Measurements from ENCODE around the gene BCL2.

BCL2 gene

DNA sequence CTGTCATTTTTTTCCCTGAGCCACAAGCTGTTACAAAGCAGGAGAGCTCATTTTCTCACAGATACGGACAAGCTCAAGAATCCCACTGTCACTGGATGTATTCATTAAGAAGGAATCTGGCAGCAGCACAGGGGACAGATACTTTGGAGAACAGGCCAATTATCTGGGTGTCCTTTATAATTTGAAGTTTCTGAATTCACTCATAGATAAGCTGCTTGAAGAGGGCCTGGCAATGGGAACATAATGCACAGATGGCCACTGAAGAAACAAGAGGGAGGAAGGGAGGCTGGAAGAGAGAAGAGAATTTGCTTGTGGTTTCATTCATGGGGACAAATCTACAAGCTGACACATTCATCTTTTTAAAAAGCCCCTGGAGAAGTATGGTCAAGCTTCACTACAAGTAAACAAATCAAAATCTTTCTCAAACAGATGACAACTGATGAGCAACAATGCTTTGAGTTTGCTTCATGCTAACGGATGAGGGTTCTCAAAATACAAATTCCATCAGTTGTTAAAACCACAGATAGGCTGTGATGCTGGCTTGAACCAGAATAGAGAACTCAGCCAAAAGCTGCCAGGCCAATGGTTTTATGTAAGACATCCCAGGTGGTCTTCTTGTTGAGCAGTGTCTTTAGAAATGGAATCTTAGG lies 11.9 kb downstream of the BCL2 start:
- DNase-seq = no peak

DNA sequence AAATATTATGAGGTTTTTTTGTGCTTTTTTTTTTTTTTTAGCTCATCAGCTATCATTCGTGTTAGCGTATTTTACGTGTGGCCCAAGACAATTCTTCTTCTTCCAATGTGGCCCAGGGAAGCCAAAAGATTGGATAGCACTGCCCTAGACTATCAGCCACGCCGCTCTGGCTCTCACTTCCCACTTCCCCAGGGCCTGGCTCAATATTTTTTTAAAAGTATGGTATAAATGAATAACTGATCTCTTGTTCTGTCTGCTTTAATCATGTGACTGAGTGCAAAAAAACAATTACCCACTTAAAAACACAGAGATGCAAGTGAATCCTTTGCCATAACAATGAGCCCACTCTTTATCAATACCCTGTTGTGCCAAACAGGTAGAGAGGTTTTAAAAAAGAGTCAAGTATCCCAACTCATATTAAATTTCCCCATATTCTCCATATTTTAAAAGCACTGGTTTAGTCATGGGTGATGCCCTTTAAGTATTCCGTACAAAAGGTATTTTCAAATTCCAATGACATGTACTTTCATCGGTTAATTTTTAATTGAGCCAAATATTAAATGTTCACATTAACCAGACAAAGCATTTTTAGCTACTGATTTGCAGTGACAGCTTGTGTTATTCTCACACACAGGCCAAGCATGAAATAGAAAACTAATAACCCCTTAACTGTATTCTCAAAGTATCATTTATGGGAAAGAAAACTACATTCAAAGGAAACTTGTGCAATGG lies 12.6 kb downstream of the BCL2 start:
- DNase-seq = no peak

GRCh38 chr18:63306249-63306648 lies 13.3 kb downstream of the BCL2 start:
- no peak for DNase-seq

GRCh38 chr18:63303547-63303946 lies 16.0 kb downstream of the BCL2 start:
- DNase-seq = no peak

- no peak for DNase-seq
These were observed 16.7 kb downstream of the BCL2 start for GRCh38 chr18:63302636-63303405.

DNA sequence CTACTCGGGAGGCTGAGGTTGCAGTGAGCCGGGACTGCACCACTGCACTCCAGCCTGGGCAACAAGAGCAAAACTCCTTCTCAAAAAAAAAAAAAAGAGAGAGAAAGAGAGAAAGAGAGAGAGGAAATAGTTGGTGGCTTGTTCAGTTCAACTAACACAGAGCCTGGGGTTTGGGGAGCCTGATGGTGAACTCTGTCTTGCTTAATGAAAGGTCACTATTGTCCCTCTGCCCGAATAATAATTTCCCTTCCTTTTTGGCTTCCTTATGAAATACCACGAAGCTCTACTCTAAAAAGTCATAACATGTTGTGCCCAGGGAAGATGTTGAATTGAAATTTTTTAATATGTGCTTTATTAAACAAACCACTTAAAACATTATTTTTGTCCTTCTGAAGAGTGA lies 17.3 kb downstream of the BCL2 start:
- DNase-seq = no peak

GRCh38 chr18:63301434-63301833 lies 18.1 kb downstream of the BCL2 start:
- no peak for DNase-seq

GRCh38 chr18:63299837-63300745 lies 19.5 kb downstream of the BCL2 start:
- DNase-seq = no peak

DNA sequence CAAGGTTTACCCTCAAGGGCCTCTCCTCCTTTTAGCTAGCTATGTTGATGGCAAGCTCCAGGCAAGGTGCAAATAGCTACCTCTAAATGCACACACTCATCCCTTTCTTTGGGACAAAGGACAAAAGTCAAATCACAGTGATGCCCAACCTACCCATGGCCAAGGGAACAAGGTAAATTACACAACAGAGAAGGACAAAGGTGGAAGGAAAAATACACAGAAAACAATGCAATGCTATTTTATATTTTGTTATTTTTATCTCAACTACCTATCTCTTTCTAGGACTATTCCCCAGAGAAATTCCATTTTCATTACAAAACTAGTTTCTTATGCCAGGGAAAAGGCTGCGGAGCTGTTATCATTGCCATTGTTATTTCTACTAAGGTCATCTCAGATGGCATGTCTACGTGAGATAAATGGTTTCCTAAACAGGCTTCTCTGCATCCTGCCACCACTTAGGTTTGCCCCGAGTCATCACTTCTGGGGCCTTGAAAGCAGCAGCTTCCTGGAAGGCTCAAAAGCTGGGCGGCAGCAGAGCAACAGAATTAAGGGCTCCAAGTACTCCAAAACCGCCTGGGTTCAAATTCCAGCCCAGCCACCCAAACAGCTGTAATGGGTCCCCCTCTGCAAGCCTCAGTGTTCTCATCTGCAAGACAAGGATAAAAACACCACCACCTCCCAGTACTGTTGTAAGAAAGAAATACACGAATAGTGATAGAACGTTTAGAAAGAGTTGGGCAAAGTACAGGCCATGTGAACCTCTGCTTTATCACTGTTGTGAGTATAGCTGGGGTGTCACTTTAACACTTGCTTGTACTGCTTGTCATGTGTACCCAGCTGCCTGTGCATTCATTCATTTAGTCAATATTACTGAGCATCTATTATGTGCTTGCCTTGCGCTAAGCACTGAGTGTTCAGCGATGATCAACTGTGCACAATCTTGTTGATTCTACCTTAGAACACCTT lies 20.9 kb downstream of the BCL2 start:
- DNase-seq = no peak

- no peak for DNase-seq
These were observed 21.7 kb downstream of the BCL2 start for GRCh38 chr18:63297687-63298399.

- no peak for DNase-seq
These were observed 25.6 kb downstream of the BCL2 start for GRCh38 chr18:63293935-63294334.

DNA sequence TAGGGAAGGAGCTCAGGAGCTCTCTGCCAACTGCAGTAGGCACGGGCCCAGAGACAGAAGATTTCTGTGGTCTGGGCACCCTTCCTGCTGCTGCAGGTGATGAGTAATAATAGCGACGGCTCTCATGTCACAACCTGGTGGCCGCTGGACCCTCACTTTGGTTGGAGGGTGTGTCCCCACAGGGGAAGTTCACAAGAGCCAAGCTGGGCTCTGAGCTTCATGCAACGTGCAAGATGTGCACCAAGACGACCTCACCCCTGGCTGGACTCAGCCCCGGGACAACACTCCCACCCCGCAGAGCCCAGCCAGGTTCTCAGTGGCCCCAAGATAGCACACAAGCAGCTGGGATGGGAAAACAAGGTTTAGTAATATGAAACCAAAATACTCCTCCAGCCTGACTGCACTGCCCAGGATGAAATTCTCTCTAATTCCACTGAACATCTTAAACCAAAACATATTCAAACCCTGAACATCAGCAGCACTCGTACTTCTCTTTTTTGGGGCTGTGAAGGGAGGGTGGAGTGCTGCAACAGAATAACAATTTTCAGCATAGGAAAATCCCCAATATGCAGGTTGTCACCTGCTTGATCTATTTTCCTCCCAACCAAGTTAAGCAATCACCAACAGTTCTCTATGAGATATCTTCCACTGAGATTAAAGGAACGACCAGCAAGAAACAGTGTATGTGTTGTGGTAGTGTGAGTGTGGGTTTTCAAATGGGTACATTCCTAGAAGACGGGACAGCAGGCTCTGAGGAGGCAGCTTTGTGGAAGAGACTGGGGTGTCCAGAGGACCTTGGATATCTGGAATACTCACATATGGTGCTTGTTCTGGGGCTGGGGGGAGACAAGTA lies 26.5 kb downstream of the BCL2 start:
- no peak for DNase-seq

DNA sequence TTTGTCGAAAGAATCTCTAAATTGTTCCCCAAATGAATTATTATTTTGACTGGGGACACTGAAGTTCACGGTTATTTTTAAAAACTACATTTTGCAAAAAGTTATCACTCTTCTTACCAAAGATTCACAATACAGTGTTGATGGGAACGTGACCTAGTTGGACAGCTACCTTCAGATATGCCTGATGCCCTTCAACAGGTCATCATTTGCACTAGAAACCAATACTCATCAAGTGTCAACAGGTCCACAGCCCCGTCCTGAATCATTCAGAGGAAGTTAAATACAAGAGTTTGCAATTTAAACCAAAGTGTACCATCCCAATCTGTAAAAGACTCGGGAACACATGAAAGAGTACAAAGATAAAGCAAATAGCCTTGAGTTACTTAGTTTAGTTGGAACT lies 28.3 kb downstream of the BCL2 start:
- DNase-seq = no peak

DNA sequence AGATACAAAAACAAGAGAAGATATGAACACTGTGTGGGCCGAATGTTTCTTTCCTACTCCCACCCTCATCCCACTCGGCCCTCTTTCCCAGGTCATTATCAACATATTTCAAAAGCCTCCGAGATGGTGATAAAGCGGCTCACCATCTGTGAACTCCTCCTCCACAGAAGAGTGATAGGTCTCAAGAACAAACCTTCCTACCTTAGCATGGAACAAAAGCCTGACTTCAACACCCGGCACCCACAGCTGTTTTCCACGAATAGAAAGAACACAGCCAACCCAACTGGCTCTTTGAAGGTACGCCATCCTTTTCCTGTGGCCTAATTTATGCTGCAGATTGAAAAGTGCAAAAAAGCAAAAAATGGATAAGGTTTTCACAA lies 28.8 kb downstream of the BCL2 start:
- DNase-seq = no peak

DNA sequence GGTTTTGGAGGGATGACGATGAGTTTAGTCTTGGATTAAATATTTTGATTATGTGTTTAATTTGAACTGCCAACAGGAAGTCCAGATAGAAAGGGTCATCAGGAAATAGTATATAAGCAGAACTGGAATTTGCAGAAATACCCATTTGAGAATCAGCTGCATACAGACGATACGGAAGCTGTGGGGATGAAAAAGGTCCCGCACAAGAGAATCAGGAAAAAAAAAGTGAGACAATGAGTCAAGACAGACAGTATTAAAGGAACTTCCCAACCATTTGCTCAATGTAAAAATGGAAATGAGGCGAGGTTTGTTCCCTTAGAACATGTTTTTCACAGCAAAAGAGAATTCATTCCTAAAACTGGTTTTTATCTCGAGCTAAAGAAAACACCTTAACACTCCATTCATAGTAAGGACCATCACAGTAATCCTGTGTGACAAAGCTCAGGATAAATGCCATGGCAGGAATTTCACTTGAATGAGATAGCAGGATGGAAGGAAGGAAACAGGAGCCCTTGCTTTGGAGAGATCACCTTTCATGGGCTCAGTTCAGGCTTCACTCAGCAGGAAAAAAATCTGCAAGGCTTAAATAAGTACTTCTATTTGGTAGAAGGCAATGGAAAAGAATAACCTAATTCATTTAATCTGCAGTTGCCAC lies 29.3 kb downstream of the BCL2 start:
- no peak for DNase-seq

DNA sequence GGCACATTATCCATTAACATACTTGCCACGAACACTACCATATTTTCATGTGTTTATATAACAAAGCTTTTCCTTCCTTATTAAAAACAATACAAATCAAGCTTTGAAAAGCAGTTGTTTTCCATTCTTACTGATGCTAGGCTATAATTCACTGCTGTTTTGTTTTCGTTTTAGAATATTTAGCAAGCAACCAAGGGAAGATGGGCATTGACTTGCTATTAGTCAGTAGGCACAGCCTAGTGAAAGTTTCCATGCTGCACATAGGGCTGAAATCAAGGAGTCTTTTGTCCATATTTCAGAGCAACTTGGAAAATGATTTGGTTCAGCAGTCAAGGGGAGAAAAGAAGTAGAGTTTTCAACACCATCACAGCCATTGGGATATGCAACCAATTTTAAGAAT lies 31.3 kb downstream of the BCL2 start:
- no peak for DNase-seq

DNA sequence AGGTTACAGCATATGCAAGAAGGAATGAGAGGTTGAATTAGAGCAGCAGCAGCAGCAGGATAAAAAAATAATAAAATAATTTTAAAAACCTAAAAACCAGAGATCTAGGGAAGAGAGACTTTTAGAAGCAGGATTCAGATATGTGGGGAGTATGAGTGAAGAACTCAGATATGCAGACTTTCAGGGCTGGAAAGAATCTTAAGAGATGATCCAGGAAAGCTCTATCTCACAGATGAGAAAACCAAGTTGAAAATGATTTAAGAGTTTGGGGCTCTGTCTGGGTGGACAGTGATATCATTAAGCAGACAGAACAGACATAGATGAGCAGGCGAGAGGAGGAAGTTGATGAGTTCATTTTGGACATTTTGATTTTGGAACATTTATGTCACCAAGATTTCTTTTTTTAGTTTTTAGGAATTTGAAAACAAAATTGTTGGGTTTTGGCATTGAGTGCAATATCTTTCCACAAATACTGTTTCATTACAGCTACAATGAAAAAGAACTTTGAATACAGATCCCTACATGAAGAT lies 31.8 kb downstream of the BCL2 start:
- no peak for DNase-seq

DNA sequence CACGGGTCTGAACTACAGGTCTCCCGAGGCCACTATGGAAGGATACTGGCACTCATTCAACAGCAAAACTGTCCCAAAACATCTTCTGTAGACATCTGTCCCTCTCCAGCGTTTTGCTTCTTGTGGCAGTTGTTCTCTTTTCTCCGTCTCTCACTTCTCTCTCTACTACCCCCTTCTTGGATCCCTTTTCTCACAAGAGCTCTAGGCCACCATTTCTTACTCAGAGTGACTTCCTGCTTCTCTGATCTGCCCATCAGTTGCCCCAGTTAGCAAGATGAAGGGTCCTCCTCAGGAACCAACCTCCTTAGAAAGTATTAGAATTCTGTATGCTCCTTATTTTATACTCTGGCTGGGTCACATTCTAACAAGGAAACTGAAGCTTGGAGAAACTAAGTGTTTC lies 32.6 kb downstream of the BCL2 start:
- DNase-seq = no peak
